Progenitor cell of endocrine pancreas (in vitro differentiated cells): ENCODE measurements around the gene FAM221B. TPM values are rescaled to one million over a fixed set of nuclear protein-coding genes. Genes with fewer than 3 reads are reported as not detected.

Experiments
- DNase-seq: peaks from one replicate; pipeline ENCODE4 v3.0.0; 2021; ENCODE audit warnings: low spot score; ENCODE audit not compliant: unreplicated experiment
- H3K27ac Mint-ChIP-seq: 2 replicates; pipeline ENCODE4 v1.8.0; 2021; ENCODE audit warnings: mild to moderate bottlenecking, moderate library complexity, mixed read lengths
- H3K27me3 Mint-ChIP-seq: 2 replicates; pipeline ENCODE4 v1.8.0; 2021; ENCODE audit warnings: mixed read lengths
- H3K36me3 Mint-ChIP-seq: 2 replicates; pipeline ENCODE4 v1.8.0; 2022; ENCODE audit warnings: mixed read lengths; ENCODE audit not compliant: insufficient read depth
- H3K4me1 Mint-ChIP-seq: 2 replicates; pipeline ENCODE4 v1.8.0; 2021; ENCODE audit warnings: low read depth, mixed read lengths
- H3K4me3 Mint-ChIP-seq: 2 replicates; pipeline ENCODE4 v1.8.0; 2021; ENCODE audit warnings: low read depth, mild to moderate bottlenecking, moderate library complexity, mixed read lengths
- H3K9me3 Mint-ChIP-seq: 2 replicates; pipeline ENCODE4 v1.8.0; 2021; ENCODE audit warnings: low read depth, mixed read lengths
- total RNA-seq: library from RNA; stranded (reverse); gene quantifications from 2 replicates; pipeline ENCODE4 v1.2.1, GENCODE V29; 2021
- TF ChIP-seq, protein P1 (sequence below): fragments of 200-600 bp; sonication (generic); IDR thresholded peaks from one replicate; pipeline ENCODE4 v1.5.0; 2021; ENCODE audit warnings: antibody characterized with exemption, mild to moderate bottlenecking; ENCODE audit not compliant: unreplicated experiment

FAM221B gene
- total RNA-seq, 1 donor from 2014 or later: not detected

DNA sequence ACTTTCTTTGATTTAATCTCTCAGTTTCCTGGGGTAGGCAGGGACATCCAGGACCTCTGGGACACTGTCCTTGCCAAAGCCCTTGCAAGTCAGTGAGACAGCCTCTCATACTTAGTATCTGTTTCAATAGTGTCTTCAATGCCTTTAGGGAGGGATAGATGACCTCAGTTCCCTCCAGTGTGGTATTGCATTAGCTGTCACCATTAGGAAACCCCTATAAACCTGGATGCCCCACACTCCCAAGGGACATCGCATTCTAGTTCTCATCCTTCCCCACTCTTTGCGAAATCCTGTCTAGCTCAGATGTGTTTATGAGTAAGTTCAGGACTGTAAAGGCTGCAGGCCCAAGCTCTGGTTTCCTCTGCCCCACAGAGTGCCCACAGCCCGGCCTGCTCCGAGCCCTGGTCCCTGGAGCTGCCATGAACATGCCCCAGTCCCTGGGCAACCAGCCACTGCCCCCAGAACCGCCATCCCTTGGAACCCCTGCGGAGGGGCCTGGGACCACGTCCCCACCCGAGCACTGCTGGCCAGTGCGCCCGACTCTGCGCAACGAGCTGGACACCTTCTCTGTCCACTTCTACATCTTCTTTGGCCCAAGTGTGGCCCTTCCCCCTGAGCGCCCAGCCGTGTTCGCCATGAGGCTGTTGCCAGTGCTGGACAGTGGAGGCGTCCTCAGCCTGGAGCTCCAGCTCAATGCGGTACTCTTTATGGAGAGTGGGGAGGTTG, 13.7 kb upstream of the FAM221B start:
- Mint-ChIP-seq H3K9me3 (no peaks in the 10 kb centered on the region), H3K36me3 (peaks cover 11% of the 10 kb centered on the region), H3K4me1 (peaks cover 11% of the 10 kb centered on the region)

DNA sequence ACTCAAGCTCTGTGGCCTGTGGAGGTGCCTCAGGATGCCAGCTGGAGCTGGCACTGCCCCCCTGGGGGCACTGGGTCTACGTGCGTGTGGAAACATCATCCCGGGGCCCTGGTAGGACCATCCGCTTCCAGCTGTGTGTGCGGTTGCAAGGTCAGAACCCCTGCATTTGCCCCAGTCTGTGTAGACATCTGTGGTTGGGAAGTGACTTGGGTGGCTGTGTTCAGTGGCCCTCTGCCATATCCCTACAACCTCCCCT, 13.0 kb upstream of the FAM221B start:
- H3K36me3 Mint-ChIP-seq: peaks cover 7% of the 10 kb centered on the region
- no peak overlapping the region for H3K4me3 Mint-ChIP-seq
- H3K27ac Mint-ChIP-seq: no peak overlapping the region
- TF ChIP-seq, protein P1, sequence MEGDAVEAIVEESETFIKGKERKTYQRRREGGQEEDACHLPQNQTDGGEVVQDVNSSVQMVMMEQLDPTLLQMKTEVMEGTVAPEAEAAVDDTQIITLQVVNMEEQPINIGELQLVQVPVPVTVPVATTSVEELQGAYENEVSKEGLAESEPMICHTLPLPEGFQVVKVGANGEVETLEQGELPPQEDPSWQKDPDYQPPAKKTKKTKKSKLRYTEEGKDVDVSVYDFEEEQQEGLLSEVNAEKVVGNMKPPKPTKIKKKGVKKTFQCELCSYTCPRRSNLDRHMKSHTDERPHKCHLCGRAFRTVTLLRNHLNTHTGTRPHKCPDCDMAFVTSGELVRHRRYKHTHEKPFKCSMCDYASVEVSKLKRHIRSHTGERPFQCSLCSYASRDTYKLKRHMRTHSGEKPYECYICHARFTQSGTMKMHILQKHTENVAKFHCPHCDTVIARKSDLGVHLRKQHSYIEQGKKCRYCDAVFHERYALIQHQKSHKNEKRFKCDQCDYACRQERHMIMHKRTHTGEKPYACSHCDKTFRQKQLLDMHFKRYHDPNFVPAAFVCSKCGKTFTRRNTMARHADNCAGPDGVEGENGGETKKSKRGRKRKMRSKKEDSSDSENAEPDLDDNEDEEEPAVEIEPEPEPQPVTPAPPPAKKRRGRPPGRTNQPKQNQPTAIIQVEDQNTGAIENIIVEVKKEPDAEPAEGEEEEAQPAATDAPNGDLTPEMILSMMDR: no peak
- DNase-seq: no peak
- peaks cover 5% of the 10 kb centered on the region for H3K27me3 Mint-ChIP-seq
- peaks cover 11% of the 10 kb centered on the region for H3K4me1 Mint-ChIP-seq
- H3K9me3 Mint-ChIP-seq: no peaks in the 10 kb centered on the region

More for the DNA sequence above, 13.7 kb upstream of the FAM221B start:
- H3K27me3 Mint-ChIP-seq: peaks cover 12% of the 10 kb centered on the region
- no peak for DNase-seq
- TF ChIP-seq, protein P1: no peak
- no peak overlapping the region for H3K4me3 Mint-ChIP-seq
- H3K27ac Mint-ChIP-seq: no peak overlapping the region

DNA sequence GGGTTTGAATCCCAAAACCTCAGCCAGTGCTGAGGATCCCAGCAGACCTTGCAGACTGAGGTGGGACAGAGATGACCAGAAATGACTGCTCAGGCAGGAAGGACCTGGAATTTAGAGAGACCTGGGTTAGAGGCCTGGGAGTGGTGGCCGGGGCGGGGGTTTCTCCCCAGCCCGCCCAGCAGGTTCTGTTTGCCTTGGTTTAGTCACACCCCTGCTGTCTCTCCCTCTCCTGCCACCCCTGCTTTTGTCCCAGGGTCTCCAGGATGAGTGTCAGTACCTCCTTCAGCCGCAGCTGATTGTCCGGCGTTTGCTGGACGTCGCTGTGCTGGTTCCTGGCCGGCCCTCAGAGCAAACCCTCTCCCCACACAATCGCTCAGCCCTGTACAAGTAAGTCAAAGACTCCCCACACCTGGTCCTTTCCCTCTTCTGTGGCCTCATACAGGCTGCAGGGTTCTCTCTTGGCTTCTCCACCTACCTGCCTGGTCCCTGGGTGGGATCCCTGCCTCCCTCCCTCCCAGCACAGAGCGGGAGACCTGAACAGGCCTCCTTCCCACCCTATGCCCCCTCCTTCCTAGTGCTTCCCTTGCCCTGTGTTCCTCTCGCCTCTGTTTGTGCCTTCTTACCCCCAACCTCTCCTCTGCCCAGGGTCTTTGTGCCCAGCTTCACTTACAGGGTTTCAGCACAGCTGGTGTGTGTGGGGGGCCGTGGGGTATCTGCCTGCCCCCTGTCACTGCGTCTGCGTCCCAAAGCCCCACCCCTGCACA, 12.5 kb upstream of the FAM221B start:
- Mint-ChIP-seq H3K4me1 (peaks cover 11% of the 10 kb centered on the region), H3K27ac (no peak overlapping the region), H3K27me3 (peaks cover 5% of the 10 kb centered on the region), H3K9me3 (no peaks in the 10 kb centered on the region), H3K4me3 (no peak overlapping the region), H3K36me3 (peaks cover 7% of the 10 kb centered on the region)
- TF ChIP-seq, protein P1: no peak
- DNase-seq: no peak

DNA sequence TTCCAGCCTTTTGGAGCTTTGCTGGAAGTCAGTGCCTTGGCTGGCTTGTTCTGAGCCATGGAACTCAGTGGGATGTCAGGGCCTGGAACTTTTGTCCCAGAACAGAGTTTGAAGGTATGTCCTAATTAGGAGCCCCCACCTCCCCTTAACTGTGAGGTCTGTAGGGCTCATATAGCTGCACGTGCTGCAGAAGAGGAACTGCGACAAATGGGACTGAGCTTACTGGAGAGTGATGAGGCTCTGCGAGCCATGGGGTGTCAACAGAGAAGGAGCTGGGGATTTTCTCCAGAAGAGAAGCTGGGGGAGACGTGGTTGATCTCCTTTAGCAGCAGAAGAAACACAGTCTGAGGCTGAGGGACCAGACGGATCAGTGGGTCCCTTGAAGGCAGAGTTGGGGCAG, 11.4 kb upstream of the FAM221B start:
- Mint-ChIP-seq H3K9me3 (no peaks in the 10 kb centered on the region), H3K4me1 (peaks cover 13% of the 10 kb centered on the region), H3K36me3 (peaks cover 7% of the 10 kb centered on the region), H3K4me3 (no peak overlapping the region), H3K27ac (no peak overlapping the region), H3K27me3 (no peaks in the 10 kb centered on the region)
- TF ChIP-seq, protein P1: no peak
- no peak for DNase-seq

DNA sequence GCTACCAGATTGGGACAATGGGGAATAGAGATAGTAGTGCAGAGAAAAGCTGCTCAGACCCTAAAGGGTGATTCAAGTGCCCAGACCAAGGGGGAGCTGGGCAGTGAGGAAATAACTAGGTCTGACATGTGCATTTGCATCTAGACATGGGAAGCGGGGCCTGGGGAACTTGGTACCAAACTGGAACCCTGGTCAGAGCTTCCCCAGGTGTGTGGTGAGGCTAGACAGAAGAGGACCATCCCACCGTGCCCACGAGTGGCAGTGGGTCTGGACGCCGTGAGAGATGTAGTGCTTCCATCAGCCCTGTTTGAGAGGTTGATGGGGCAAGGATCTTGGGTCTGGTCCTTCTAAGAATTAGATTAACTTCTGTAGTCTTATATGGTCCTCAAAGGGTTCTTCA, 8.1 kb upstream of the FAM221B start:
- TF ChIP-seq, protein P1: no peak
- H3K27ac Mint-ChIP-seq: no peak overlapping the region
- no peaks in the 10 kb centered on the region for H3K9me3 Mint-ChIP-seq
- H3K27me3 Mint-ChIP-seq: no peaks in the 10 kb centered on the region
- peaks cover 22% of the 10 kb centered on the region for H3K4me1 Mint-ChIP-seq
- DNase-seq: no peak
- H3K36me3 Mint-ChIP-seq: peaks cover 6% of the 10 kb centered on the region
- no peak overlapping the region for H3K4me3 Mint-ChIP-seq
